NCI-H82 (cell line): Measurements from ENCODE around the gene GAD1.
A peak's percentile ranks its signal among the peaks of the same experiment; 100 is the strongest.

Experiments used
- DNase-seq: peaks from one replicate; lab custom pipeline; 2025; lab: John Stamatoyannopoulos, UW

GAD1 gene

DNA sequence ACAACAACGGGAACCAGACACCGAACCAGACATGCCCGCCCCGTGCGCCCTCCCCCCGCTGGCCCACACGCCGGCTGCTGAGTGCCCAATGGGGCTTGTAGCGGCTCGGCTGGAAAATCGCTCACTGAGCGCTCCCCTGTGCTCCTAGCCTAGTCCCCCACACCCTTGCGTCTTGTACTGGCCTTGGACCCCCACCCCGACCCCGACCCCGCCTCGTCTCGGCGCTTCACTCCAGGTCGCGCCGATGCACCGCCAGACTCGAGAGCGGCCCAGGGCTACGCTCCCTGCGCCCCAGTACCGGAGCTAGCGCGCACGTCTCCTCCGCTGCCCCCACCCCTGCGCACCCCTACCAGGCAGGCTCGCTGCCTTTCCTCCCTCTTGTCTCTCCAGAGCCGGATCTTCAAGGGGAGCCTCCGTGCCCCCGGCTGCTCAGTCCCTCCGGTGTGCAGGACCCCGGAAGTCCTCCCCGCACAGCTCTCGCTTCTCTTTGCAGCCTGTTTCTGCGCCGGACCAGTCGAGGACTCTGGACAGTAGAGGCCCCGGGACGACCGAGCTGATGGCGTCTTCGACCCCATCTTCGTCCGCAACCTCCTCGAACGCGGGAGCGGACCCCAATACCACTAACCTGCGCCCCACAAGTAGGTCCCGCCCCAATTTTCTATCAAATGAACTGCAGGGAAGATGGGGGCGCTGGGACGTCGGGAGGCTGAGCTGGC lies 1.5 kb downstream of the GAD1 start:
- peak; percentile 36 for DNase-seq

DNA sequence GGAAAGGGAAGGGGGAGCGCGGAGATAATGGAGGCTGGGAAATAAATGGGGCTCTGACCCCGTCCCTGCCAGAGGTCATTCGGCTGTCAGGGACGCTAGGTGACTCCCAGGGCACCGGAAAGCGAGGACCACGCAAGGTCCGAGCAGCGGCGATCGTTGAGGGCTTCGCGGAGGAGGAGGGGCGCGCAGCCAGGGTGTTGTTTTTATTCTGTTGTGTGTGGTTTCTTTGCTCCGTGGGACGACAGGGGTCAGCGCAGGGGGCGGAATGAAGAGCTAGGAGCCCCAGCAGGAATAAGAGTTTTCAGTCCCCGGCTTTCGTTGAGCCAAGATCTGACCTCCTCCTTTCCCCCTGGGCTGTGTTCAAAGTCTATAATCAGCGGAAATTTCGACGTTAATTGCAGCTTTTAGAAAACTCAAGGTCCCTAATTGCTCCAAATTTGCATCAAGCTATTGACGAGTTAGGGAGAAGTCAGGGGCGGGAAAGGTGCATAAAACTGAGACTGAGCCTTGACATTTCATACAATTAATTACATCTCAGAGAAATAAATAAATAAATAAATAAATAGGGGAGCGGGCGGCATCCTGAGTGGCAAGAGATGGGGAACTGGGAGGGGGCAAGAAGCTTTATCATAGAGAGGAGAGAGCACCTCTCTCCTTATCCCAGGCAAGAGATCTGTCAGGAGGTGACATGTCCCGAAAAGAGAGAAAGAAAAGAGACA lies 2.2 kb downstream of the GAD1 start:
- DNase-seq = no peak

DNA sequence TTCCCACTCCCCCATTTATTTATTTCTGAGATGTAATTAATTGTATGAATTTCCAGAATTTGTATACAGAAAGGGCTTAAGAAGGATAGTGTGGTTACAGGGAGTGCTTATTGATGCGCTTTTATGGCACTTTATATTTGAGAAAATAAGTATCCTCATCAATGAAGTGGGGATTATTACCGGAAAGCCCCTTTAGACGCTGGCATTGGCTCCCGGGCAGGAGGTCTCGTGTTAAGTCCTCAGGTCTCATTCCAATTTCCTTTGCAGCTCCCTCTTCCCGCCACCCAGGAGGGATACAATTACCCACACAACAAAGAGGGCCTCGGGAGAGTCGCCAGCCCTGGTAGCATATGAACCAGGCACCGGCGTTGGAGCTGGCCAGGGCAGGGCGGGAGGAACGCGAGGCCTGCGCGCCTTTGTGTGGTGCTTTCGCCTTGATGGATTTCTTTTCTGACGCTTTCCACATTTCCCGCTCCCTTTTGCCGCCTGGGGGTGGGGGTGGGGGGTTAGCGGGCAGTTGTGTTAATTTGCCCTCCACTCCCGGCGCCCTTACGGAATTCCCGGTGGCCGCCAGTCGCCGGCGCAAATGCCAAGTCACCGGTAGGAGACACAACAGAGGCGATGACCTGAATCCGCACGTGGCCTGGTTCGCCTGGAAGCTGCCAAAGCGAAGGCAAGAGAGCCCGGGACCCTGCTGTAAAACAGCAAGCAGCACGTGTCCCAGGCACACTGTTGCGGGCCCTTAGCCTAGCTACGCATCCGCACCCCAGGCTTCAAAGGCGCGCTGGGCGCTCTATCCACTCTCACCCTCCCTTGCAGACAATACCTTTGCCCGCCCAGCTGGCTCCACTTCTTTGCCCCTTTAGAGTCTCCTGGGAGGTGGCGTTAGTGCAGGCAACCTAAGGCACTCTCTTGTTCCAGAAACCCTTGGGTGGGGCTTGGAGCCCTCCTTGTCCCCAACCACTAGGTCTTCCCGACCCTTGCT lies 3.3 kb downstream of the GAD1 start:
- DNase-seq = peak; percentile 23

DNA sequence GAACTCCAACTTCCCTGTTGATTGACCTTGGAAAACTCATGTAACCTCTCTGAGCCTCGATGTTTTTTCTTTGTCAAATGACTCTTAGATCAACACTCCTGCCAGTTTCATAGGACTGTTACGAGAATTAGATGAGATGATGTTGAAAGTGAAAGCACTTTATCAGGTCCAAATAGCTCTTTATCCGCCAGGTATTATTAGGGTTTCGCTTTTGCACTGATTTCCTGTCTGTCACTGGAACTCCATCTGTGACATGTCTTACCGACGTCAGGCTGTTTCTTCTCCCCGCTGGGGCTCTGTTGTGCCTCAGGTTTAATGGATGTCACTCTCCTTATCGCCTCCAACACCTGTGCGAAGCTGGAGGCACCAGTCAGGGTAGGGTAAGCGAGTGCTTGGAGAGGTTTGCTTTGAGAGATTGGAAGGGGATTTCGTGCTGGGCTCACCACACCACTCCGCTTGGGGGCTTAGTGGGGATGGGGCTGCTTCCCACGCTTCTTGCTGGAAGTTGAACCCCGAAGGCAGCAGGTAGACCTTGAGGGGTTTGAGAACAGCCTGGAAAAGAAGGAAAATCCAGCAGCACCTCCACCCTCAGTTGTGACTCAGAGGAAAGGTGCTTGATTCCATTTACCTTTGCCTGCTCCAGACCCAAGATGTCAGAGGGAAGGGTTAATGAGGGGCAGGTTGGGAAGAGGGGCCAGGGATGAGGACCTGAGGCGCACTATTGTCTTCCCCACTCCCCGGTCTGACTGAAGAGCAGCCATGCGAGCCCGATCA lies 4.3 kb downstream of the GAD1 start:
- DNase-seq = no peak

DNA sequence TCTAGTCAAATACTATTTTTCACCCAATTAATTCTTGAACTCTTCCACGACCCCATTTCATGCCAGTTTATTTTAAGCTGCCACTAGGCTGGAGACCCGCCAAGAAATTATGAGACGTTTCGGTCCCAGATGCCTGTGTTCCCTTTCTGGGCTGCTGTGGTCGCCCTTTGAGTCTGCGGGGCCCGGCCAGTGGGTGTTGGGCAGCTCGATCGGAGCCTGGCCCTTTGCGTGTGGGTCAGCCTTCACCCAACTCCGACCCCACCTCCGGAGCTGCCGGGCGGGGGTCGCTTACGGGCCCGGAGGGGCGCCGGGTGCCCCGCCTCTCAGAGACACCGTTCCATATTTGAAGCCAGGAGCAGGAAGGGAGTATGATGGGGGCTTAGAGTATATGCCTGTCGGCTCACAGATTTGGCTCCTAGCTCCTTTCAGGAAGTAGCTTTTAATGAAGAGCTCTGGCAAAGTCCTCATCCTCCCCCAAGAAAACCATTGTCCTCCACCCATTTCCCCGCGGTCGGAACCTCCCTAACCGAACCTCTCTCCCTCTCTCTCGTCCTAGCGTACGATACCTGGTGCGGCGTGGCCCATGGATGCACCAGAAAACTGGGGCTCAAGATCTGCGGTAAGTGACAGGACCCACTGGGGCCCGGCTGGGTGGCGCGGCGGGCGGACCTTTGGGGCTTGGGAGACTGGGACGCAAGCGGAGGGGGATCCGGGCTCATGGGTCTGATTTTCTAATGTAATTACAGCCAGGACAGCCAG lies 5.0 kb downstream of the GAD1 start:
- no peak for DNase-seq

DNA sequence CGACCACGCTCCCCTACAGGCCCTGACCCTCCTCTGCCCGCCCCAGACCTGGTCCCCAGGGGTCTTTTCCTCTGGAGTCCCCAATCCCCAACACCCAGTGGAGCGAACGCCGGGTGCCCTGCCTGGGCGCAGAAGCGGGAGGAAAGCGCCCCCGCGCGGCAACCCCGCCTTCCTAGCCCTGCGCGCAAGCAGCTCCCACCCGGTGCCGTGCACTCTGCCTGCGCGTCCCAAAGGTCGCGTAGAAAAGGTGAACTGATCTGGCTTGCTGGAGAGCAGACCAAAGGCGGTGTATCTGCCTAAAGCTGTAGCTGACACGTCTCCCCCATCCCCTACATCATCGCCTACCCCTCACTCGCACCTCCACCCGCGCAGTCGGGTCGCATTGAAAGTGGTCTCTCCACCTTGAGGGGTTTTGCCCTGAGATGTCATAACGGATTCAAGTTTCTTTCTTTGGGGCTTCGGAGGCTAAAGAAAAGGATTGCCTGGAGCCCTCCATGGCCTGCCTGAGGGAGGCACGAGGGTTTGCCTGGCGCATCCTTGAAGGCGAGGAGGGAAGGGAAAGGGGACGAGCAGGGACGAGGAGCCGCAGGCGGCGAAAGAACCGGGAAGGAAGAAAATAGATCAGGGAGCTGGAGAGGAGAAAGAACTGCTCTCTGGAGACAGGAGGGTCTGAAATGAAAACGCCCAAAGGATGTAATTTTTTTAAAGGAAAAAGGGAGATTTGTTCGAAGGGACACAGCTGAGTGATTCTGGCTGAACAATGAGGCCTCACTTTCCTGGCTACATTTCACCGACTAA lies 5.8 kb downstream of the GAD1 start:
- peak; percentile 70 for DNase-seq

DNA sequence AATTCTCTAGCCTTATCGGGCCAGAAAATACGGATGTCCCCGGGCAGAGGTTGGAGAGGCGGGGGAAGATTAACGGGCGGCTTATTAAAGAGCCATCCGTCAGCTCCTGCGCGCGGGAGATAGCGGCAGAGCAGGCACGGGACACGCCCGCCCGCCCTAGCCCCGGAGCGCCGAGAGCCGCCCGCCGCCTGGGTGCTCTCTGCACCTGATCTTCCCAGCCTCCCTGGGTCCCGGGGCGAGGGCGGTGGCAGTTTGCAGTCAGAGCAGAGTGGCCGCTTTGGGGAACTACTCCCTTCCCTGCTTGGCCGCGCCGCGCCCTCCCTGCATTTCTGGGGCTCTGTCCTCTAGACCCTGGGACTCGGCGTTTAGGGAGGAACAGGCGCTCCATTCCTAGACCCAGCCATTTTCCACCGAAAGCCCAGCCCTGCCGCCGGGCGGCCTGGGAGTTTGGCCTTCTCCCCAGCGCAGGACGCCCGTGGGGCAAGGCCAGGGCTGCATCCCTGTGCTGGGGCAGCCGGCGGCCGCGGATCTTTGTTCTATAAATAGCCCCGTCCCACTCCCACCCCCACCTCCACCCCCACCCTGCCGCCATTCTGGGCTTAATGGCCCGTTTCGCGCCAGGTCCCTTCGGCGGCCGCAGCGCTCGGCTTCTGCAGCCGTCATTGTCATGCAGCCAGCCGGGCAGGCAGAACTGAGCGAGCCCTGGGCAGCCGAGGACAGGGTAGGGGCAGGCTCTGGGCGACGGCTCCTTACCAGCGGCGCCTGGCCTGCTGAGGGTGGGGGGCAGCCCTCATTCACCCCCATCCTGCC lies 6.6 kb downstream of the GAD1 start:
- peak; percentile 78 for DNase-seq

DNA sequence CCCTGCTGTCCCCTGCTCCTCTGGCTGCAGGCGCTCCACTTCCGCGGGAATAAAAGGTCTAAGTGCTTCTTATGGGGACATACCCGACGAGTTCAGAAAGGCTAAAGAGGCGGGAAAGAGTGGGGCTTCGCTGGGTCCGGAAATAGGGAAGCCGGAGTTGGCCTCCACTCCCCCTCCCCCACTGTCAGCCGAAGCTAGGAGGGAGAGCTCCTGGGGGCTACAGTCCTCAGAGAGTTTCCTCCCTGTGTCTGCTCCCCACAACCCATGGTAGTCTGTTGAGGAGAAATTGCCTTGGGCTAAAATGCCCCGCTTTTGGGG lies 7.2 kb downstream of the GAD1 start:
- peak; percentile 50 for DNase-seq

DNA sequence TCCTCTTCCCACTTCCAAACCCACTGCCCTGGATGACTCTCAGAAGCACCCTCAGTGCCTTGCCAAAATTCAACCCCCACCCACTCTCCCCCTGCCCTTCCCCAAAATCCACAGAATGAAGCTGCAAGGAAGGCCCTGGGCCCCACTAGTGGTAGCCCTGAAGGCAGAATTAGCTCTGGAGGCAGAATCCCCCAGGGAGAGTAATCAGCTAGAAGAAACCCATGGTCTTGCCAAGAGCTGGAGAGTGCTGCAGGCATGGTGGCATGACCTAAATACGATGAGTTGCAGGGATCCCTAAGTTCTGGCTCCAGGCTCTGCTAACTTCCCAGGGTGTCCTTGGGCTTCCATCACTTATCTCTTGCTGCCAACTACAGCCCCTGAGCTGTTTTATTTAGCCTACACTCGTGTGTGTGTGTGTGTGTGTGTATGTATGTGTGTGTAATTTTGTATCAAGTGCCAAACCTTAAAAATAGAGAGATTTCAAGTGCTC lies 7.9 kb downstream of the GAD1 start:
- DNase-seq = peak; percentile 22

DNA sequence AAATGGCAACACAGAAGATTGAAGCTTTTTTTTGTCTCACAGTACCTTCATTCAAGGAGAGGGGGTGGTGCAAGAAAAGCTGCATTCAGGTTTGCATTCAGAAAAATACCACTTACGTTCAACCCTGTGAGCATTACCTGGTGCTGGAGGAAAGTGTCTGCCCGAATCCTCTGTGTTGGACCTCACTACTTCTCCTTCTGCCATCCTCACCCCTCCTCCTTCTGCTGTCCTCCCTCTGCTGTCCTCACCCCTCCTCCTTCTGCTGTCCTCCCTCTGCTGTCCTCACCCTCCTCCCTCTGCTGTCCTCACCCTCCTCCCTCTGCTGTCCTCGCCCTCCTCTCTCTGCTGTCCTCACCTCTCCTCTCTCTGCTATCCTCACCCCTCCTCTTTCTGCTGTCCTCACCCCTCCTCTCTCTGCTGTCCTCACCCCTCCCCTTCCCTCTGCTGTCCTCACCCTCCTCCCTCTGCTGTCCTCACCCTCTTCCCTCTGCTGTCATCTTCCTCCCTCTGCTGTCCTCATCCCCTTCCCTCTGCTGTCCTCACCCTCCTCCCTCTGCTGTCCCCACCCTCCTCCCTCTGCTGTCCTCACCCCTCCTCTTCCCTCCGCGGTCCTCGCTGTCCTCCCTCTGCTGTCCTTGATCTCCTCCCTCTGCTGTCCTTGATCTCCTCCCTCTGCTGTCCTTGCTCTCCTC lies 11.3 kb downstream of the GAD1 start:
- no peak for DNase-seq

DNA sequence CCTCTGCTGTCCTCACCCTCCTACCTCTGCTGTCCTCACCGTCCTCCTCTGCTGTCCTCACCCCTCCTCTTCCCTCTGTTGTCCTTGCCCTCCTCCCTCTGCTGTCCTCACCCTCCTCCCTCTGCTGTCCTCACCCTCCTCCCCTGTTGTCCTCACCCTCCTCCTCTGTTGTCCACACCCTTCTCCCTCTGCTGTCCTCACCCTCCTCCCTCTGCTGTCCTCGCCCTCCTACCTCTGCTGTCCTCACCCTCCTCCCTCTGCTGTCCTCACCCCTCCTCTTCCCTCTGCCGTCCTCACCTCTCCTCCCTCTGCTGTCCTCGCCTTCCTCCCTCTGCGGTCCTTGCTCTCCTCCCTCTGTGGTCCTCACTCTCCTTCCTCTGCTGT lies 11.8 kb downstream of the GAD1 start:
- DNase-seq = no peak

DNA sequence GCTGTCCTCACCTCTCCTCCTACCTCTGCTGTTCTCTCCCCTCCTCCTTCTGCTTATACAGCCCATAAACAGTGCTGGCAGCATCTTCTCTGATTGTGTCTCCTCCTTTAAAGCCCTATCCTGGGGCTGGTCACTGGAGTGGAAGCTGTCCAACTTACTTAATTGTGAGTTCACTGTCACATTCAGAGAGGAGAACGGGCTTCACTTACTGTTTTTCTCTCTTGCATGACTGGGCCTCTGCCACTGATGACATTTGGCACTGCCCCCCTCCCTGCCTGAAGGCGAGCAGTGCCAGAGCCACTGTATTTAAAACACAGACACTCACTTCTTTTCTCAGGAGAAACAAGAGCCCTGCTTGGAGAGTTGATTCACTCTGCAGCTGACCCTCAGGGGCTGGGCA lies 12.3 kb downstream of the GAD1 start:
- DNase-seq = no peak

DNA sequence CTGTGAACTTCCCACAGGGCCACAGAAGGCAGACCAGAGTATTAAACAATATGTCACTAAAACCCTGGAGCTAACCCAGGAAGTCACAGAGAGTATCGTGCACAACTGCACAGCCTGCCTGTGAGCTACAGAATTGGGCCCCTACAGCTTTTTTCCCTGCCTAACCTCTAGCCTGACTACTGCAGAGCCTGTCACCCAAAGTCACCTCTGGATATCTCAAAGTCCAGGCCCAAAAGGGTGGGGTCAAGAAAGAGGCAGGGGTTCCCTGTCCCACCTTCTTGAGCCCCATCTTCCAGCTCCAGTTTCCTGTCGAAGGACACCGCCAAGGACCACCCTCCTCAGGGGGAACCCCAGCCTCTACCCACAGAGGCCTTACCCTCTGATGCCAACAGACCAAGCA lies 13.5 kb downstream of the GAD1 start:
- DNase-seq = no peak

DNA sequence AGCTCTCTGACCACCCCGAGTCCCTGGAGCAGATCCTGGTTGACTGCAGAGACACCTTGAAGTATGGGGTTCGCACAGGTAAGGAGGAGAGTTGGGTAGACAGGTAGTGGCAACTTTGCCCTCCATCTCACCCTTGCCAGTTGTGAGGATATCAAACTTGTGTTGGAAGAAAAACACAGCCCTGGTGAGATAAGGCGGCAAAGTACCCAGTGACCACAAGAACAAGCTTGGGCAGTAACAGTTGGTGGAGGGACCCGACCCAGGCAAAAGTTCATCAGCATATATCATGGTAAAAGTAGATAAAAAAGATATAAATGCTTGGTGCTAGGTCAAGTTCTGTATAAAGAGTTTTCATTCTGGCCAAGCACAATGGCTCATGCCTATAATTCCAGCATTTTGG lies 14.4 kb downstream of the GAD1 start:
- DNase-seq = no peak

DNA sequence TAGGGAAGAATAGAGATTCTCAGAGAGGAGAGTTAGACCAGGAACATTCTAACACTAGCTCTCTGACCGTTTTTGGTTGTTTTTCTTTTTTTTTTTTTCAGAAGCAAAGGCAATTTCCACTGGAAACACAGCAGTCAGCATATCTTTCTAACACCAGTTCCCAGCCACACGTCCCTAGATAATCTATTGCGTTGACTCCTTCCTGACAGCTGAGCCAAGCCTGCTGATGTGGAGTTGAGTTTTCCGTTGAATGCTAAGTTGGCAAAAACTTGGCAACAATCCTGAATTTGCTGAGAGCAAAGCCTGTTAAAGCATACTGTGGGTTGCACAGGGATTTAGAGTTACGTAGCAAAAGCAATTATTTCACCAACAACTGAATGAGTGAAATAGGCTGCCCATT lies 19.3 kb downstream of the GAD1 start:
- no peak for DNase-seq

DNA sequence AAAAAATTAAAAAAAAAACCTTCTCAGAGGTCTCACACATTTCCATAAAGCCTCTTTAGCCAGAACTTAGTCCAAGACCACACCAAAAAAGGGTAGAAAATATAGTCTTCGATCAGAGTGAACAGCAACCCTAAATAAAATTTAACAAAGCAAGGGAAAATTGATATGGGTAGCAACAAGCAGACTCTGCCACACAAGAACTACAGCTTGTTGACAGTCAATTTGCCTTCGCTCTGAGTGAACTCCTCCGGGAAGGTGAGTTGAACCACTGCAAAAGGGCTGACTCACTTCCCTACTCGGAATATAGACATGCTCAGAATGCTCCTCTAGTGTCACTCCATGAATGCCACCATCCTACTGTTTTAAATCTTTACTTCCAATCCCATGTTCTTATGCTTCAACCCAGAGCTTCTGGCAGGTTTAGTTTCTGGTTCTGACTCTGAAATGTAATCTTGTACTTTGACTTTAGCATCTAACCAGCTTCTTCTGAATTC lies 24.1 kb downstream of the GAD1 start:
- DNase-seq = no peak

DNA sequence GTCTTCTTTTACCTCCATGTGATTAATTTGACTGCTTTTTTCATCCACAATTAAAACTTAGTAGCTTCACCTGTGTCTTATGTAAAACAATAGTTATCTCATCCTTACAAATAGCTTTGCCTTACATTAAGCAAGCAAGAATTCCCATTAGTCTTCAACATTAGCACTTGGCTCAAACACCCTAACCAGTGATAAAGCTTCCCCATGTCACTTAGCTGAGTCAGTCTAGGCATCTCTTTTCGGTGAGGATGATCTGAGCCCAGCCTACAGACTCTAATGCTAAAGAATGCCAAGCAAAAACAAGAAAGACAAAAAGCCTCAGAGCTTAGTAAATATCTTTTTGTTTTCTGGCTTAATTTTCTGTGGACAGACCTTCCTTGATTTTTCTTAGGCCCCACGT lies 26.1 kb downstream of the GAD1 start:
- DNase-seq = no peak

DNA sequence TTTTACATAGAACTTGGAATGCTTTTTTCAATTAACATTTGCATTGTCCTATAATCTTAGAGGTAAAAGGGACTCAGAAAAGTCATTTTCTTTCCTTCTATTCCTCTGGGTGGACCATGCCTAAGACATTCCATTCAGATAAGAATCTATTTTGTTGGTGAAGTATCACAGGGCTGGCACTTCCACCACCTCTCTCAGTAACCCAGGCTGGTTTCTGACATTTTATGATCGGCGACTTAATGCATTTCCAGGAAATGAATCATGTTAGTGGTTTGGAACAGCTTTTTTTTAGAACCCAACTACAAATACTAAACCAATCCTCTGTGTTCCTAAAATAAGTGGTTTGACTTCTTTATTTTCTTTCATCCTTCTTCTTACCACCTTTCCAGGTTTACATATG lies 27.0 kb downstream of the GAD1 start:
- no peak for DNase-seq

DNA sequence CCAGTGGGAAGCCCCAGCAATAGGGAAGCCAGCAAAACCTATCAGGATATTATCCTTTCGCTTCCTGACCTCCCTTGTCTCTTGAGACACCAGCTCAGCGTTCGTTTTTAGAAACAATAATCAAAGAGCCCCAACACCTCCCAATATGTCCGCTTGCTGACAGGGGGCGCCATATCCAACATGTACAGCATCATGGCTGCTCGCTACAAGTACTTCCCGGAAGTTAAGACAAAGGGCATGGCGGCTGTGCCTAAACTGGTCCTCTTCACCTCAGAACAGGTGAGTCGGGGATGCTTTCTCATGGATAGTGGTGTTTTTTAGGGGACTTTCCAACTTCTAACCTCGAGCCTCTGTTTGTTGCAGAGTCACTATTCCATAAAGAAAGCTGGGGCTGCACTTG lies 28.7 kb downstream of the GAD1 start:
- DNase-seq = peak; percentile 61
